GM10248 (cell line): ENCODE results near the gene LSM3.

Source experiments
- CTCF ChIA-PET: fragments of 300-600 bp; sonication (Branson Sonifier 250); formaldehyde crosslinking; extraction: SDS; loops from one replicate; lab custom pipeline; 2021; ENCODE audit warnings: antibody characterized with exemption; lab: Yijun Ruan, JAX
- POLR2A ChIA-PET: fragments of 350-650 bp; sonication (Branson Sonifier 250); formaldehyde crosslinking; extraction: SDS; loops from one replicate; lab custom pipeline; 2020; ENCODE audit warnings: antibody characterized with exemption; lab: Yijun Ruan, JAX
- DNase-seq: peaks from one replicate; pipeline ENCODE4 v3.0.0; 2012; ENCODE audit errors: extremely low spot score
- CTCF ChIP-seq: IDR thresholded peaks from 2 replicates; pipeline ENCODE4 v1.5.1; 2012; ENCODE audit warnings: mild to moderate bottlenecking, low read depth; ENCODE audit errors: extremely low read depth, missing control alignments, control extremely low read depth

The LSM3 gene

GRCh38 chr3:14245248-14245639, 66.6 kb downstream of the LSM3 start:
- POLR2A ChIA-PET = no interaction called here
- TF ChIP-seq CTCF = no peak
- CTCF ChIA-PET = no interaction called here
- DNase-seq = no peak

GRCh38 chr3:14245822-14246221, 67.2 kb downstream of the LSM3 start:
- no peak for TF ChIP-seq CTCF
- ChIA-PET POLR2A (no interaction called here), CTCF (interaction anchor here (1.8 kb wide), 1 partner anchor 16 kb away, joined by 7 read pairs; no protein-coding TSS in a partner anchor)

GRCh38 chr3:14246414-14246813, 67.8 kb downstream of the LSM3 start:
- POLR2A ChIA-PET = no interaction called here
- no peak for TF ChIP-seq CTCF
- CTCF ChIA-PET = interaction anchor here (1.5 to 1.8 kb wide), 2 partner anchors 15 to 221 kb away, joined by 3 to 7 read pairs; no protein-coding TSS in a partner anchor
- no peak for DNase-seq

More at GRCh38 chr3:14245822-14246221, 67.2 kb downstream of the LSM3 start:
- DNase-seq = no peak

GRCh38 chr3:14248477-14248848, 69.8 kb downstream of the LSM3 start:
- no peak for TF ChIP-seq CTCF
- ChIA-PET CTCF (interaction anchor here (1.0 to 1.9 kb wide), 4 partner anchors 11 to 220 kb away, joined by 3 to 5 read pairs (median 4); no protein-coding TSS in a partner anchor), POLR2A (no interaction called here)
- no peak for DNase-seq

GRCh38 chr3:14248849-14249523, 70.4 kb downstream of the LSM3 start:
- POLR2A ChIA-PET = interaction anchor here (0.7 kb wide), 1 partner anchor 99 kb away, joined by 3 read pairs; no protein-coding TSS in a partner anchor
- CTCF ChIA-PET = interaction anchor here (1.0 to 1.9 kb wide), 4 partner anchors 11 to 219 kb away, joined by 3 to 5 read pairs (median 4); no protein-coding TSS in a partner anchor
- no peak for DNase-seq
- TF ChIP-seq CTCF = no peak
